Activated B cell treated with CpG ODN at 0.5 μM for 24 hours (primary cell): Measurements from ENCODE around the gene NUS1. TPM values are rescaled to one million over a fixed set of nuclear protein-coding genes. Genes with fewer than 3 reads are reported as not detected.
"Not testable (repeated sequence)": the region's sequence is repeated elsewhere in the genome, so short reads cannot be mapped to it uniquely, and the experiment has no call there.

Experiments used
- ATAC-seq: fragments of 200-7000 bp; cut with Tn5 transposase; one replicate; pipeline ENCODE4 v1.10.0; 2021; ENCODE audit warnings: low read depth, mild to moderate bottlenecking, moderate library complexity
- CTCF ChIA-PET: fragments of 350-600 bp; sonication (Branson Sonifier 250); formaldehyde crosslinking; loops from one replicate; lab custom pipeline; 2021; ENCODE audit warnings: antibody characterized with exemption; lab: Charles Lee
- POLR2A ChIA-PET: fragments of 350-600 bp; sonication (Branson Sonifier 250); formaldehyde crosslinking; loops from one replicate; lab custom pipeline; 2021; ENCODE audit warnings: antibody characterized with exemption; lab: Charles Lee
- DNase-seq: peaks from one replicate; pipeline ENCODE4 v3.0.0; 2022
- H3K27ac Mint-ChIP-seq: one replicate; pipeline ENCODE4 v1.8.0; 2020; ENCODE audit warnings: mixed read lengths
- H3K27me3 Mint-ChIP-seq: one replicate; pipeline ENCODE4 v1.8.0; 2021; ENCODE audit warnings: mixed read lengths
- H3K36me3 Mint-ChIP-seq: one replicate; pipeline ENCODE4 v1.8.0; 2021; ENCODE audit warnings: low read depth, mixed read lengths
- H3K4me1 Mint-ChIP-seq: one replicate; pipeline ENCODE4 v1.8.0; 2021; ENCODE audit warnings: mixed read lengths
- H3K4me3 Mint-ChIP-seq: one replicate; pipeline ENCODE4 v1.8.0; 2020; ENCODE audit warnings: mild to moderate bottlenecking, mixed read lengths
- H3K9me3 Mint-ChIP-seq: one replicate; pipeline ENCODE4 v1.8.0; 2020; ENCODE audit warnings: mixed read lengths
- intact Hi-C: fragments of 100-400 bp; cut with micrococcal nuclease; formaldehyde crosslinking; loops from one replicate; pipeline ENCODE4 v1.15.1; 2024
- total RNA-seq: library from RNA; stranded (reverse); gene quantifications from 2 replicates; pipeline ENCODE4 v1.2.3, GENCODE V29; 2022
- TF ChIP-seq, protein P1 (sequence below): fragments of 200-600 bp; IDR thresholded peaks from one replicate; pipeline ENCODE4 v1.8.0; 2022; ENCODE audit warnings: antibody characterized with exemption, mild to moderate bottlenecking

The NUS1 gene
- total RNA-seq, 1 donor from 2014 or later, result 30.6 TPM

DNA sequence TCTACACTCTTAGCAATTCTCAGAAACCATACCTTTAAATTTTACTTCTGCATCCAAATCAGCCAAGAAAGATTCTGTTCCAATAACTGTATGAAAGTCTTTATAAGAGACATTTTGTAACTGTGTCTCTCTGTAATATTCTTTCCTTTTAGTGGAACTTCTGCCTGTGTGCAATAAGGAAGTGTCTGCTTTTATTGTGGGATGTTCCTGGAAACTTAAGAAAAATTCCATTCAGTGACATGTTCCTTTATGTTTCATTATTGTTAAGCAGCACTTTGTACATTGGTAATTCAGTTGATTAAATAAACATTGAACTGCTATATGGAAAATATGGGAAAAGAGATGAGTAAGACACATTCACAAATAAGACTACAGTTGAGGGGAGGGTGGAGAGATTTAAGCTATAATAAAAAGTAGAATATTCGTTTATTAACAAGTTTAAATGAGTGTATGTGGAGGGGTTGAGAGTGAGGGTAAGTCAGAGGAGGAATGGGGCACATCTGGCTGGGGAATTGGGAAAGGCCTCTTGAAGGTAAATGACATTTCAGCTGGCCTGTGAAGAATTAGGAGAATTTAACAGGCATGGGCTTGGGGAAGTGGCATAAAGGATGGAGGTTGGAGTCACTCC lies 11.9 kb downstream of the NUS1 start:
- CTCF ChIA-PET, result no interaction called here
- no peaks in the 10 kb centered on the region for H3K9me3 Mint-ChIP-seq
- no peak overlapping the region for H3K4me3 Mint-ChIP-seq
- H3K27me3 Mint-ChIP-seq, result no peaks in the 10 kb centered on the region
- H3K27ac Mint-ChIP-seq, result no peak overlapping the region
- intact Hi-C loops, result no loop called here
- POLR2A ChIA-PET, result no interaction called here
- ATAC-seq (no peak), DNase-seq (no peak)
- TF ChIP-seq, protein P1, sequence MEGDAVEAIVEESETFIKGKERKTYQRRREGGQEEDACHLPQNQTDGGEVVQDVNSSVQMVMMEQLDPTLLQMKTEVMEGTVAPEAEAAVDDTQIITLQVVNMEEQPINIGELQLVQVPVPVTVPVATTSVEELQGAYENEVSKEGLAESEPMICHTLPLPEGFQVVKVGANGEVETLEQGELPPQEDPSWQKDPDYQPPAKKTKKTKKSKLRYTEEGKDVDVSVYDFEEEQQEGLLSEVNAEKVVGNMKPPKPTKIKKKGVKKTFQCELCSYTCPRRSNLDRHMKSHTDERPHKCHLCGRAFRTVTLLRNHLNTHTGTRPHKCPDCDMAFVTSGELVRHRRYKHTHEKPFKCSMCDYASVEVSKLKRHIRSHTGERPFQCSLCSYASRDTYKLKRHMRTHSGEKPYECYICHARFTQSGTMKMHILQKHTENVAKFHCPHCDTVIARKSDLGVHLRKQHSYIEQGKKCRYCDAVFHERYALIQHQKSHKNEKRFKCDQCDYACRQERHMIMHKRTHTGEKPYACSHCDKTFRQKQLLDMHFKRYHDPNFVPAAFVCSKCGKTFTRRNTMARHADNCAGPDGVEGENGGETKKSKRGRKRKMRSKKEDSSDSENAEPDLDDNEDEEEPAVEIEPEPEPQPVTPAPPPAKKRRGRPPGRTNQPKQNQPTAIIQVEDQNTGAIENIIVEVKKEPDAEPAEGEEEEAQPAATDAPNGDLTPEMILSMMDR, result no peak
- peaks cover 11% of the 10 kb centered on the region for H3K36me3 Mint-ChIP-seq
- H3K4me1 Mint-ChIP-seq, result peaks cover 32% of the 10 kb centered on the region

DNA sequence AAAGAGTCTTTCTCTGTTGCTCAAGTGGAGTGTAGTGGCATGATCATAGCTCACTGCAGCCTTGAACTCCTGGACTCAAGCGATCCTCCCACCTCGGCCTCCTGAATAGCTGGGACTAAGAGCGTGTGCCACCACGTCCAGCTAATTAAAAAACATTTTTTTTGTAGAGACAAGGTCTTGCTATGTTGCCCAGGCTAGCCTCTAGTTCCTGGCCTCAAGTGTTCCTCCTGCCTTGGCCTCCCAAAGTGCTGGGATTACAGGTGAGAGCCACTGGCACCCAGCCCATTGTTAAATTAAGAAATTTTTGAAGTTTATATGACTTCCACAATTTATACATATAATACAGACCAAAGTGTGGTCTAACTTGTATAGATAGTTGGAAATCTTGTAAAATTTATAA lies 14.3 kb downstream of the NUS1 start:
- H3K4me3 Mint-ChIP-seq, H3K9me3 Mint-ChIP-seq, H3K27ac Mint-ChIP-seq, DNase-seq, H3K27me3 Mint-ChIP-seq, CTCF ChIA-PET, intact Hi-C loops, ATAC-seq, POLR2A ChIA-PET: not testable (repeated sequence)
- H3K36me3 Mint-ChIP-seq, result peaks cover 34% of the 10 kb centered on the region
- H3K4me1 Mint-ChIP-seq, result peaks cover 20% of the 10 kb centered on the region

DNA sequence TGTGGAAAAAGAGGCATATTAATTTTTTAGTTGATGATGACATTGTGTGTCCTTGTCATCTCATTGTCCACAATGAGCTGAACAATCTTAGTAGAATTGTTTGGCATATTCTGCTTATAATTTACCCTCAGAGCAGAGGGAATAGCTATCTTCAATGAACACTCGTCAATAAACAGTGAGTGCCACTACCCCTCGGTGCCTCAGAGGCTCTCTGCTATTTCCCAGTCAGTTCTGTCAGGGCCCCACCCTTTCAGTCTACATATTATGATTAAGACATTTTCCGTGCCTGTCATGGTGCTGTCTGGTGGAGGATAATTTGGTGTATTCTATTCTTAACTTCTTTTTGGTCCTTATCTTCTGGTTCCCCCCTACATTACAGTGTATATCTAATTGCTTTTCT lies 31.2 kb downstream of the NUS1 start:
- ChIA-PET POLR2A (no interaction called here), CTCF (interaction anchor here (1.6 kb wide), 1 partner anchor 8 kb away, joined by 3 read pairs; no protein-coding TSS in a partner anchor)
- Mint-ChIP-seq H3K27ac (peak overlapping the region; percentile 72), H3K9me3 (no peaks in the 10 kb centered on the region), H3K36me3 (peaks cover 26% of the 10 kb centered on the region), H3K4me3 (no peak overlapping the region), H3K27me3 (no peaks in the 10 kb centered on the region), H3K4me1 (peaks cover 10% of the 10 kb centered on the region)
- no peak for DNase-seq
- TF ChIP-seq, protein P1, result no peak
- intact Hi-C loops, result no loop called here
- ATAC-seq, result no peak

DNA sequence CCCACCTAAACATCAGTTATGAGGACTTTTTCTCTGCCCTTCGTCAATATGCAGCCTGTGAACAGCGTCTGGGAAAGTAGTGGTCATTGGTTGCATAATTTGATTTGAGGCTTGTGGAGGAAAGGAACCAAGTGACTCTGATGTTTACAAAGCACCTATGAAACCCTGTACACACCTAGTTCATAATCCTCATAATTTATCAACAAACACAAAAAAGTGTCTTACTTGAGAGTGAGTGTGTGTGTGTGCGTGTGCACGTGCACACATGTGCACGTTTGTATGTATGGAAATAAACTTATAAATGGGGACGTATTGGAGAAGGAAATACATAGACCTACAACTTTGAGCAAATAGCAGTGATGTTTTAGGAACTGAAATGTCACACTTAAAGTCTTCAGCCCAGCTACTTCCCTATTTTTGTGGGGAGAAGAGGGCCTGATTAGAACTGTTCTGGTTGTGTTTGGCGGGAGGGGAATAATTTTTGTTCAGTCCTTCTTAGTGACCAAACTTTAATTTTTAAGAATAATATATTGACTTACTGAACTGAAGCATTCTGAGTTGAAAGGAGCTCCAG lies 31.8 kb downstream of the NUS1 start:
- H3K4me3 Mint-ChIP-seq, H3K4me1 Mint-ChIP-seq, H3K9me3 Mint-ChIP-seq, H3K27me3 Mint-ChIP-seq, CTCF ChIA-PET, DNase-seq, intact Hi-C loops, POLR2A ChIA-PET: not testable (repeated sequence)
- Mint-ChIP-seq H3K27ac (peak overlapping the region; percentile 72), H3K36me3 (peaks cover 22% of the 10 kb centered on the region)
- ATAC-seq, result peak; percentile 50

DNA sequence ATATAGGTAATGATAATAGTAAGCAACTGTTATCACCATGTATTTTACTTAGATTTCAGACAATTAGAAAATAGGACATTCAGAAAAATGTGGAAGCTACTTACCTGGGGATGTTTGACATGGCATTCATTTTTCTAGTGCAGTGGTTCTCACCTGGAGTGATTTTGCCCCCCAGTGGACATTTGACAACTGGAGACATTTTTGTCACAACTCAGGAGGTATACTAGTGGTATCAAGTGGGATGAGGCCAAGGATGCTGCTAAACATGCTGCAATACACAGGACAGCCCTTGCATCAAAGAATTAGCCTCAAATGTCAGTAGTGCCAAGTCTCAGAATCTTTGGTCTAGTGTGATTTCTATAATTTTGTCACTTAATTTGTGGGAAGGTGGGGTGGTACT lies 36.1 kb downstream of the NUS1 start:
- CTCF ChIA-PET, result no interaction called here
- H3K27ac Mint-ChIP-seq, result no peak overlapping the region
- ATAC-seq, result no peak

DNA sequence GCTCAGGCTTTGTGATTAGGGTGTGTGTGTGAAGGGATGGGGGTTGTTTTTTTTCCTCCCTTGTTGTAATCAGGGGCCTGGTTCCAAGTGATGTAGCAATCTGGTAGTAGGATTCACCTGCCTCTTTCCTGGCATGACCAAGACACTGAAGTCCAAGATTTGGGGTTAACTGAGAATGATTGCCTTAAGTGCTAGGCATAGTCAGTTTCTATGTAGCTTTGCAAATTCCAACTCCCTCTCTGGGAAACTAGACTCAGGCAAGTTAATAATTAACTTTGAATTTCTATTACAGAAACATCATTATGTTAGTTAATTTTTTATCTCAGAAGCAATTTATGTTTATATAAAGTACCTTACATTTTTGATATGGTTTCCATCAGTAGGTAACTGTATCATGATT lies 43.6 kb downstream of the NUS1 start:
- ChIA-PET CTCF (no interaction called here), POLR2A (no interaction called here)
- Mint-ChIP-seq H3K27ac (no peak overlapping the region), H3K4me1 (no peaks in the 10 kb centered on the region), H3K9me3 (no peaks in the 10 kb centered on the region), H3K27me3 (peaks cover 2% of the 10 kb centered on the region), H3K4me3 (no peak overlapping the region), H3K36me3 (no peaks in the 10 kb centered on the region)
- no peak for DNase-seq
- ATAC-seq, result no peak
- intact Hi-C loops, result no loop called here
- TF ChIP-seq, protein P1, result no peak

More for the DNA sequence above, 36.1 kb downstream of the NUS1 start:
- no peak for DNase-seq
- TF ChIP-seq, protein P1, result no peak
- Mint-ChIP-seq H3K27me3 (no peaks in the 10 kb centered on the region), H3K36me3 (peaks cover 13% of the 10 kb centered on the region), H3K9me3 (no peaks in the 10 kb centered on the region), H3K4me1 (peaks cover 7% of the 10 kb centered on the region), H3K4me3 (no peak overlapping the region)
- intact Hi-C loops, result no loop called here
- POLR2A ChIA-PET, result no interaction called here

DNA sequence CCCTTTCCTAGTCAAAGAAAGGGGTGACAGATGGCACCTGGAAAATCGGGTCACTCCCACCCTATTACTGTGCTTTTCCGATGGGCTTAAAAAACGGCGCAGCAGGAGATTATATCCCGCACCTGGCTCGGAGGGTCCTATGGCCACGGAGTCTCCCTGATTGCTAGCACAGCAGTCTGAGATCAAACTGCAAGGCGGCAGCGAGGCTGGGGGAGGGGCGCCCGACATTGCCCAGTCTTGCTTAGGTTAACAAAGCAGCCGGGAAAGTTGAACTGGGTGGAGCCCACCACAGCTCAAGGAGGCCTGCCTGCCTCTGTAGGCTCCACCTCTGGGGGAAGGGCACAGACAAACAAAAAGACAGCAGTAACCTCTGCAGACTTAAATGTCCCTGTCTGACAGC lies 46.3 kb downstream of the NUS1 start:
- CTCF ChIA-PET, H3K4me3 Mint-ChIP-seq, DNase-seq, H3K27me3 Mint-ChIP-seq, ATAC-seq, H3K4me1 Mint-ChIP-seq, intact Hi-C loops, H3K36me3 Mint-ChIP-seq, H3K9me3 Mint-ChIP-seq, POLR2A ChIA-PET, H3K27ac Mint-ChIP-seq: not testable (repeated sequence)
